HG02852 (cell line): ENCODE results near the gene DGKD.
"Not testable (repeated sequence)": the region's sequence is repeated elsewhere in the genome, so short reads cannot be mapped to it uniquely, and the experiment has no call there.

Experiments used
- ATAC-seq: cut with Tn5 transposase; IDR thresholded peaks from one replicate; pipeline ENCODE4 v1.9.1; 2021; ENCODE audit warnings: mild to moderate bottlenecking, moderate library complexity; ENCODE audit not compliant: unreplicated experiment

The DGKD gene

DNA sequence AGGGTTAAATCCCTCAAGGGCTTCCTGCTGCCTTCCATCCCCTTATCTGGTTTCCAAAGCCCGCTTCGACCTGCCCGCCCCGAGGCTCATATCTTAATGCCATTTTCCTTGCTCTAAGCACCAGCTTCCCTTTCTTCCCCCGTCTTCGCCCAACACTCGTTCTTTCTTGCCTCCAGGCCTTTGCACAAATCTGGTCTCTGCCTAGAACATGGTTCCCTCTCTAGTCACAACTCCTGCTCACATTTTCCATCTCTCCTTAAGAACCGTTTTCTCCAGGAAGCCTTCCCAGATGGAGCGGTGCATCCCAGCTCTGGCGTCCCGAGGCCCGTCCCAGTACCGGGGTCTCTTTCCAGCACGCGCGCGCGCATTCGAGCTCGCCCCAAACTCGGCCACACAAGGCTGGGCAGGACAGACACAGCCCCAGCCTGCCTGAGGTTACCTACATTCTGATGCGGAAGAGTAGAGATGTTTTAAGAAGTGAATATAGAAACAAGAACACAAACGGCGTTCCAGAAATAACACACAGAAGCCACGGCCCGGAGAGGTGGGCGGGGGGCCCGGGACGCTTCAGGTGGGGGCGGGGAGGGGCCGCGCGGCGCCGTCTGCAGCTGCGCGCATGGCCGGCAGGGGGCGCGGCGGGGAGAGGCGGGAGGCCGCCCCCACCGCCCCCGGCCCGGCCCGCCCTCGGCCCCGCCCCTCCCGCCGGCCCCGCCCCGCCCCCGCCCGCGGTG, at the start of gene DGKD:
TSS of gene DGKD (plus strand) at position 726 of the 731 bp plus-strand sequence. CDS start 25 bp downstream, outside the sequence.
- ATAC-seq, result peak; percentile 47

GRCh38 chr2:233307565-233307964, 46.7 kb upstream of the DGKD start, which contains the start of gene SAG:
SAG (plus strand) TSS chr2:233307816; CDS start chr2:233309190, 1,374 bp downstream.
- no peak for ATAC-seq

DNA sequence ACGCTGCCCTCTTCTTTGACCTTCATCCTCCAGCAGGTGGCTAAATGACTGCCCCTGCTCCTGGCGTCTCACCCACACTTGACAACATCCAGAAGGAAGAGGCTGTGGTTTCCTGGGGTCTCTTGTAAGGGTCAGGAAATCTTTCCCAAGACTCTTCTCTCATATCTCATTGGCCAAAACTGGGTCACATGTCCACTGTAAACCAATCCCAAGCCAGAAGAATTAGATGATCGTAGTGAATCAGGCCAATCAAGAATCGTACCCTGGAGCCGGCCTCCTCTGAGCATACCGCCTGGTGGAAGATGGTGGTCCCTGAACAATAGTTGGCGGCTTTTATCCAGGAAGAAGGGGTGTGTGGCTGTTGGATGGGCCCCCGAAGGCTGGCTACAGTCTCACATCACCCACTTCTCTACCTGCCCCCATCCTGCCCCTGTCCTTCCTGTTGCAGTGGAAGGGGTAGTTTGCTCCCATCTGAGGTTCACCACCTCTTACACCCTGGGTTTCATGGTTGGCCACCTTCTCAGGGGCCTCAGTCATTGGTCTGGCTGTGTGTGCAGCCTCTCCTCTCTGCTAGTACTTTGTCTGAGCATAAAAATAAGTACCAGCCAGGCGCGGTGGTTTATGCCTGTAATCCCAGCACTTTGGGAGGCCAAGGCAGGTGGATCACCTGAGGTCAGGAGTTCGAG, 42.9 kb upstream of the DGKD start:
- ATAC-seq, result no peak

GRCh38 chr2:233312874-233313273, 41.4 kb upstream of the DGKD start:
- no peak for ATAC-seq

DNA sequence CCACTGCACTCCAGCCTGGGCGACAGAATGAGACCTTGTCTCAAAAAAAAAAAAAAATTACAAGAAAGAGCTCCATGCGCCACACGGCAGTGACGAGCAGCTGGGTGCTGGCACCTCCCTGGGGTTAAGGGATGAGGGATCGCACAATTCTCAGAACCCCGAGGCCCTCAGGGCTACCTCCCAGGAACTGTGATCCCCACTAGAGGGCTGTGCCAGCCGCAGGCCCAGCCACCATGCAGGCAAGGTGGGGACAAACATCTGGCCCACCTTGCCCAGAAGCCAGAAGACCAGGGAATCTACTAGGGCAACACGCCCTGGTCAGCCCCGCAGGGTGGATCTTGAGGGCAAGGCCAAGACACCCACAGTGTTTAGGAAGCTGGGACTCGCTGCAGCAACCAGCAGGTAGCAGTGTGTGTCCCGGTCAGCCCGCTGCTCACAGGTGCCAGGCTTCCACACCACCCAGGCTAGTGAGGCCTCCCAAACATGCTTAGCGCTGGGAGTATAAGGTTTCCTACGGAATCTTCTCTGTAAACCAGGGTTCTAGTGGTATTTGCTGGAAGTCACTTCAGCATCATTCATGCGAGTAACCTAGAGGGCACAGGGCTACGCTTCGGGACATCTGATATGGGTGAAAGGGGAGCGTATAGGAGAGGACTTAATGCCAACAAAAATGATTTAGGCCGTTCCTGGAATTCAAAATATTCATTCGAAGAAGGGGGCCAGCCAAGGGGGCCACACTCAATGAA, 39.9 kb upstream of the DGKD start:
- ATAC-seq, result no peak

GRCh38 chr2:233317196-233317943, 36.9 kb upstream of the DGKD start:
- ATAC-seq, result no peak

- no peak for ATAC-seq
Observed at GRCh38 chr2:233319256-233319655, 35.0 kb upstream of the DGKD start.

- no peak for ATAC-seq
Observed at GRCh38 chr2:233320470-233320869, 33.8 kb upstream of the DGKD start.

- no peak for ATAC-seq
Observed at GRCh38 chr2:233321166-233321565, 33.1 kb upstream of the DGKD start.

DNA sequence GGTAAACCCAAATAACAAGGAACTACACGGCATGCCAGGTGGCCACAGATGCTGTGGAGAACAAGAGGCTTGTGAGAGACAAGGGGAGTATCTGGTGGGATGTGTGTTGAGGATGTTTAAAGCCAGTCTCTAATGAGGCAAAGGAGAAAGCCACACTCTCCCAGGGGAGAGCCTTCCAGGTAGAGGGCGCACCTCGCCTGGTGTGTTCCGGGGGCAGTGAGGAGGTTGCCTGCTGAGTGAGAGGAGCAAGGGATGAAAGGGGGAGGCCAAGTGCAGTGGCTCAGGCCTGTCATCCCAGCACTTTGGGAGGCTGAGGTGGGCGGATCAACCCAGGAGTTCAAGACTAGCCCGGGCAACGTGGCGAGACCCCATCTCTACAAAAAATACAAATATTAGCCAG, 30.4 kb upstream of the DGKD start:
- no peak for ATAC-seq

DNA sequence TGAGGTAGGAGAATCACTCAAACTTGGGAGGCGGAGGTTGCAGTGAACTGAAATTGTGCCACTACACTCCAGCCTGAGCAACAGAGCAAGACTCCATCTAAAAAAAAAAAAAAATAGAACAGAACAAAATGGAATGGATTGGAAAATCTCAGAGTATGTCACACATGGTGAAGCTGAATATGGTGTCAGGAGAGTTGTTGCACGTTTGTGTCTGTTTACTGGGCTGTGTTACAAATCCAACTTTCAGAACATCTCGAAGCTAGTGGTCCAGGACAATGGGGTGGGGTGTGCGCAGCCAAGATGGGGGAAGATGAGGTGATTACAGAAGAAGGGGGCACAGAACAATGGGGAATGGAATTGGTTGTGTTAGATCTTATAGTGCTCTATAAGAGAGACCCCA, 29.0 kb upstream of the DGKD start:
- ATAC-seq, result no peak

- ATAC-seq, result no peak
Observed at GRCh38 chr2:233325814-233326213, 28.5 kb upstream of the DGKD start.

DNA sequence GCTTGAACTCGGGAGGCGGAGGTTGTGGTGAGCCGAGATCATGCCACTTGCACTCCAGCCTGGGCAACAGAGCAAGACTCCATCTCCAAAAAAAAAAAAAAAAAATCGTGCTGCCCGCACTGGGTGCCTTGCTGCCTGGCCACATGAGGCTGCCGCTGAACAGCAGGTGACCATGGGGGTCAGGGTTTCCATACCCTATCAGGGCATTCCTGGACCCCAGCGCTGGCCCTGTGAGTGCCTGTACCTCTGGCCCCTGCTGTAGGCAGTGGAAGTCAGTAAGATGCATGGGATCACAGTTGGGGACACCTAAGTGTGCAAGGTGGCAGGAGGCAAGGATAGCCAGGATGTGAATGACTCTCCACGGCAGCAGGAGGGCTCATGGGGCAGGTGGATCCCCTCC, 27.8 kb upstream of the DGKD start:
- no peak for ATAC-seq

GRCh38 chr2:233328922-233329321, 25.4 kb upstream of the DGKD start:
- no peak for ATAC-seq

DNA sequence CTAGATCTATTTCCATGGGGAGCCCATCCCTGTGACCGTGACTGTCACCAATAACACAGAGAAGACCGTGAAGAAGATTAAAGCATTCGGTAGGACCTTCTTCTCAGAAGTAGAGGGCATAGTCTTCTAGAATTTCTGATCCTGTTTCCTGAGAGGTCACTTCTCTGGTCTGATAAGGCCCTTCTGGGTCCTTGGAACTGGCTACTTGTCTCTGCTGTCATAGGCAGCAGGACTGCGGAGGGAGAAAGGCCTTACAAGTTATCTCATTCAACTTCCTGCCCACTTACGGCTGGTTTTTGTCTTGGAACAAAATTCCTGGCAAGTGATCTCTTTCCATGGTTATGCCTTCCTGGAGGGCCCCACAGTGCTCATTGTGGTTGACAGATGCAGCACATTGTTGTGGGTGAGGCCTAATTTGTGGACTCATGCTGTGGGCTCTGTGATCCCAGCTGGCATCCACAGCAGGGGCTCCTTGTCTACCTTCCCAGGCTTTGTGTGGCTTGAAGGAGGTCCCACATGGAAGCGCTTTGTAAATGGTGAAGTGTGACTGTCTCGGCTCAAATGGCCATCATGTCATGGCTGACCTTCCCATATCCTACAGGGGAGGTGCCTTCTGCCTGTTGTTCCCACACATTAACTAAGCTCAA, 24.7 kb upstream of the DGKD start:
- no peak for ATAC-seq

DNA sequence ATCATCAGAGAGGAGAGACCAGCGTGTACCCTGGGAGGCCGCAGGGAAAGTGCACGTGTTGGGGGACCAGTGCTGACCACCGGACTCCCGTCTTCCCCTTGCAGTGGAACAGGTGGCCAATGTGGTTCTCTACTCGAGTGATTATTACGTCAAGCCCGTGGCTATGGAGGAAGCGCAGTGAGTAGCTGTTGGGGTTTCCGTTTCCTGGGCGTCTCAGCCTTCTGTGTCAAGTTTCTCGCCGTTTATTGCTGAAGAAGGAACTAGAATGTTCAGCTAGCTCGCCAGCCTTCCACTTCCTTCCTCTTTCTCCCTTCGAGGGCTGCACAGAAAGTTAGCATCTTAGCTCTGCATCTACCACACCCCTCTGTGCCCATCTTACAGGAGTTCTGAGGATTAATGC, 22.8 kb upstream of the DGKD start:
- ATAC-seq, result peak; percentile 91

- no peak for ATAC-seq
Observed at GRCh38 chr2:233332125-233332524, 22.2 kb upstream of the DGKD start.

- no peak for ATAC-seq
Observed at GRCh38 chr2:233334915-233335314, 19.4 kb upstream of the DGKD start.

- not testable (repeated sequence) for ATAC-seq
Observed at GRCh38 chr2:233336091-233336490, 18.2 kb upstream of the DGKD start.

- ATAC-seq, result no peak
Observed at GRCh38 chr2:233336541-233336940, 17.8 kb upstream of the DGKD start.
